ENCODE measurements around the gene SLC22A12.
"Not testable (repeated sequence)": the region's sequence is repeated elsewhere in the genome, so short reads cannot be mapped to it uniquely, and the experiment has no call there.

SLC22A12 gene

GRCh38 chr11:64590763-64591221 is at the start of gene SLC22A12:
TSS of gene SLC22A12 (plus strand) at chr11:64591220. CDS start at chr11:64591557, 337 bp downstream.
- no peak for DNase-seq

- DNase-seq, result no peak
Measured at GRCh38 chr11:64542172-64543125, 48.6 kb upstream of the SLC22A12 start.

GRCh38 chr11:64543818-64544217 is 47.2 kb upstream of the SLC22A12 start:
- no peak for DNase-seq

- no peak for DNase-seq
Measured at GRCh38 chr11:64544616-64545296, 46.3 kb upstream of the SLC22A12 start.

GRCh38 chr11:64545619-64546018 is 45.4 kb upstream of the SLC22A12 start:
- DNase-seq, result no peak

GRCh38 chr11:64546176-64546575 is 44.8 kb upstream of the SLC22A12 start:
- DNase-seq, result no peak

GRCh38 chr11:64546600-64546999 is 44.4 kb upstream of the SLC22A12 start:
- DNase-seq, result no peak

- no peak for DNase-seq
Measured at GRCh38 chr11:64549969-64550368, 41.1 kb upstream of the SLC22A12 start.

GRCh38 chr11:64553554-64554201 is 37.3 kb upstream of the SLC22A12 start:
- no peak for DNase-seq

- DNase-seq, result no peak
Measured at GRCh38 chr11:64556044-64556720, 34.8 kb upstream of the SLC22A12 start.

GRCh38 chr11:64556721-64557250 is 34.2 kb upstream of the SLC22A12 start:
- no peak for DNase-seq

- no peak for DNase-seq
Measured at GRCh38 chr11:64558065-64558745, 32.8 kb upstream of the SLC22A12 start.

- no peak for DNase-seq
Measured at GRCh38 chr11:64558869-64559268, 32.2 kb upstream of the SLC22A12 start.

- DNase-seq, result no peak
Measured at GRCh38 chr11:64559351-64560138, 31.5 kb upstream of the SLC22A12 start.

- DNase-seq, result no peak
Measured at GRCh38 chr11:64560139-64560771, 30.8 kb upstream of the SLC22A12 start.

GRCh38 chr11:64560941-64561340 is 30.1 kb upstream of the SLC22A12 start:
- no peak for DNase-seq

- not testable (repeated sequence) for DNase-seq
Measured at GRCh38 chr11:64561429-64561828, 29.6 kb upstream of the SLC22A12 start.

- no peak for DNase-seq
Measured at GRCh38 chr11:64561984-64562722, 28.9 kb upstream of the SLC22A12 start.

- DNase-seq, result no peak
Measured at GRCh38 chr11:64562723-64563351, 28.2 kb upstream of the SLC22A12 start.
